ENCODE data around the gene CYP2R1.

- no peak for TF ChIP-seq POLR2AphosphoS5 (IDR thresholded peaks at IDR 0.05; ENCODE audit: low read depth, low read length)
- no peak for TF ChIP-seq CTCF (IDR thresholded peaks at IDR 0.05 in 2 of 3, conservative IDR thresholded peaks at IDR 0.05 in 1 of 3; ENCODE audit: borderline replicate concordance in 1 of 3, insufficient read depth in 1 of 3, low read depth in 2 of 3, low read length in 2 of 3)
- no peak for TF ChIP-seq POLR2A (IDR thresholded peaks at IDR 0.05; ENCODE audit: borderline replicate concordance, extremely low read depth, insufficient read depth, insufficient read length)
- TF ChIP-seq RAD21 (IDR thresholded peaks at IDR 0.05; ENCODE audit: low read depth), result no peak
- TF ChIP-seq, protein P1, sequence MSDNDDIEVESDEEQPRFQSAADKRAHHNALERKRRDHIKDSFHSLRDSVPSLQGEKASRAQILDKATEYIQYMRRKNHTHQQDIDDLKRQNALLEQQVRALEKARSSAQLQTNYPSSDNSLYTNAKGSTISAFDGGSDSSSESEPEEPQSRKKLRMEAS (IDR thresholded peaks at IDR 0.05), result no peak
- no peak for TF ChIP-seq YY1 (IDR thresholded peaks at IDR 0.05; ENCODE audit: extremely low read depth, insufficient replicate concordance, low read depth, low read length)
- no peak for TF ChIP-seq CEBPB (IDR thresholded peaks at IDR 0.05; ENCODE audit: low read depth)
- TF ChIP-seq JUND (IDR thresholded peaks at IDR 0.05), result no peak
- TF ChIP-seq ZNF274 (IDR thresholded peaks at IDR 0.05; ENCODE audit: low read depth, low read length), result no peak
- TF ChIP-seq TCF7L2 (IDR thresholded peaks at IDR 0.05; ENCODE audit: borderline replicate concordance, extremely low read depth, insufficient read depth, insufficient read length), result no peak
These were observed 5.5 kb downstream of the CYP2R1 start for GRCh38 chr11:14886513-14886912.

Data from HCT116 (cell line).